SU-DHL-6 (cell line): ENCODE data around the gene PCDH18.
A peak's percentile ranks its signal among the peaks of the same experiment; 100 is the strongest.
"Not testable (repeated sequence)": the region's sequence is repeated elsewhere in the genome, so short reads cannot be mapped to it uniquely, and the experiment has no call there.

ENCODE experiments used
- H2AFZ ChIP-seq: fragments of 200-600 bp; sonication (generic); 2 replicates; pipeline ENCODE4 v1.6.1; 2014; ENCODE audit warnings: low read depth, mild to moderate bottlenecking, moderate library complexity, mixed read lengths, antibody characterized with exemption, low read length; ENCODE audit not compliant: severe bottlenecking
- H3F3A ChIP-seq: fragments of 200-600 bp; shearing (Covaris generic); 2 replicates; pipeline ENCODE4 v1.6.0; 2016; ENCODE audit warnings: antibody characterized with exemption, mild to moderate bottlenecking; ENCODE audit not compliant: insufficient read depth
- H3K27ac ChIP-seq: fragments of 200-600 bp; sonication (generic); 2 replicates; pipeline ENCODE4 v1.5.1; 2016; ENCODE audit warnings: low read depth, mild to moderate bottlenecking, low read length, moderate library complexity, mixed read lengths
- H3K27me3 ChIP-seq: fragments of 200-600 bp; sonication (generic), shearing (Covaris generic); 2 replicates; pipeline ENCODE4 v1.6.0; 2014; ENCODE audit warnings: mild to moderate bottlenecking, low read length
- H3K36me3 ChIP-seq: fragments of 200-600 bp; sonication (generic); 2 replicates; pipeline ENCODE4 v1.6.1; 2014; ENCODE audit warnings: mild to moderate bottlenecking, low read length, mixed read lengths
- H3K4me2 ChIP-seq: fragments of 300-600, 200-600 bp; shearing (Covaris generic), sonication (generic); 2 replicates; pipeline ENCODE4 v1.6.0; 2014; ENCODE audit warnings: low read length, low read depth, mild to moderate bottlenecking; ENCODE audit not compliant: poor library complexity, severe bottlenecking
- H3K4me3 ChIP-seq: fragments of 200-600 bp; sonication (generic); 2 replicates; pipeline ENCODE4 v1.5.1; 2014; ENCODE audit warnings: antibody characterized with exemption, low read length, mild to moderate bottlenecking, mixed read lengths; ENCODE audit not compliant: insufficient read depth, poor library complexity, severe bottlenecking
- H3K79me2 ChIP-seq: fragments of 200-600 bp; sonication (generic); 2 replicates; pipeline ENCODE4 v1.6.1; 2014; ENCODE audit warnings: mild to moderate bottlenecking, low read length, moderate library complexity; ENCODE audit not compliant: insufficient read depth
- H3K9ac ChIP-seq: fragments of 200-600 bp; sonication (generic); 2 replicates; pipeline ENCODE4 v1.7.0; 2014; ENCODE audit warnings: mild to moderate bottlenecking, low read length
- H3K9me2 ChIP-seq: fragments of 200-600 bp; sonication (generic); replicated peaks from 2 replicates; pipeline ENCODE4 v1.6.1; 2014; ENCODE audit warnings: low read length; ENCODE audit not compliant: insufficient read depth
- H3K9me3 ChIP-seq: fragments of 200-600 bp; sonication (generic); 2 replicates; pipeline ENCODE4 v1.6.1; 2014; ENCODE audit warnings: low read length, mixed read lengths; ENCODE audit not compliant: insufficient read depth
- H4K20me1 ChIP-seq: fragments of 200-600 bp; sonication (generic); 2 replicates; pipeline ENCODE4 v1.6.1; 2014; ENCODE audit warnings: low read depth, mild to moderate bottlenecking, antibody characterized with exemption, low read length, moderate library complexity, mixed read lengths
- CTCF ChIP-seq: fragments of 200-600 bp; sonication (generic); IDR thresholded peaks from one replicate; pipeline ENCODE4 v1.5.1; 2017; ENCODE audit warnings: antibody characterized with exemption, mild to moderate bottlenecking, low read length, moderate library complexity; ENCODE audit not compliant: insufficient read depth, poor library complexity, severe bottlenecking
- EZH2phosphoT487 ChIP-seq: fragments of 200-600 bp; sonication (generic), shearing (Covaris generic); conservative IDR thresholded peaks from 2 replicates; pipeline ENCODE4 v1.6.1; 2018; ENCODE audit warnings: mild to moderate bottlenecking, antibody characterized with exemption, low read length, moderate library complexity, mixed read lengths

Gene PCDH18

DNA sequence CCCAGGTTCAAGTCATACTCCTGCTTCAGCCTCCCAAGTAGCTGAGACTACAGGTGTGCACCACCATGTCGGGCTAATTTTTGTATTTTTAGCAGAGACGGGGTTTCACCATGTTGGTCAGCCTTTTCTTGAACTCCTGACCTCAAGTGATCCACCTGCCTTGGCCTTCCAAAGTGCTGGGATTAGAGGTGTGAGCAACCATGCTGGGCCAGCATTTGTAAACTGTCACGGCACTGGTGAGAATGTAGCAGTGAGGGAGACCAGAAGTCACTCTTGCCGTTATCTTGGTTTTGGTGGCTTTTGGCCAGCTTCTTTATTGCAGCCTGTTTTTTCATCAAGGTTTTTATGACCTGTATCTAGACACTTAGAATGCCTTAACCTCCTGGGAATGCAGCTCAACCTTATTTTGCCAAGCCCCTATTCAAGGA lies 22.4 kb downstream of the PCDH18 start:
- Histone ChIP-seq H3K79me2 (no peaks in the 10 kb centered on the region), H3K27ac (no peak overlapping the region), H3K9me2 (no peaks in the 10 kb centered on the region), H3K9ac (no peak overlapping the region), H3K36me3 (no peaks in the 10 kb centered on the region), H3F3A (no peaks in the 10 kb centered on the region), H3K27me3 (no peaks in the 10 kb centered on the region), H3K9me3 (no peaks in the 10 kb centered on the region), H2AFZ (no peak overlapping the region), H3K4me2 (no peak overlapping the region), H3K4me3 (no peak overlapping the region), H4K20me1 (no peaks in the 10 kb centered on the region)
- TF ChIP-seq EZH2phosphoT487 = no peak

DNA sequence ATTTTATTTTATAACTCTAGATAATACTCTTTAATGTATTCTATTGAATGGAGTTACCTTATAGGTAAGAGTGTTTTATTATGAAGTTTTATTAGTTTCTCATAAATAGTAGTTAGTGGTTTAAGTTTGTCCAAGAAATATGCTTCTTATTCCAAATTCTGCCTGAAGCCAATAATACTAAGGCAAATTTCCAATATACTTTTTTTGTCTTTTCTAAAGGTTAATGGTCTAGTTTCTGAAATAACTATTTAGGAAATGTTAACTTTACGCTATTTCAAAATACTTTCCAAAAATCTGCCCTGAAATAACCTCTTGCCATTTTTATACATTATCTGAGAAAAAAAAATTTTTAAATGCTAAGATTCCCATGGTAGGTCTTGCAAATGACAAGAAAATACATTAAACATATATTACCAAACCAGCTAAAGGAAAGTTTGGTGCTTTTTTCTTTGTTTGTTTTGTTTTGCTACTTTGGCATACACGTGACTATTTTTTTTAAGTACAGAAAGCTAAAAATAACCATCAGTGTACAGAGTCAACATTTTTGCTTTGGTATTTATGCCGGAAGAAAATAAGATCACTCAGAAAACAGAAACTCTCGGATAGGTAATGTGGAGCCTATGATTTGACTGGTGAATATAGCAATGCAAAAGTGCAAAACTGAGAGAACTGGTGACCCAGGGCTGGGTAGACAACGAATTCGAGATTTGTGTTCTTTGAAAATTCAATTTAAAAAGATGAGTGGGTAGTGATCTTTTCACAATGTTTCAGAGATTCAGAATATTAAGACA lies 29.8 kb downstream of the PCDH18 start:
- H3K79me2 ChIP-seq = no peaks in the 10 kb centered on the region
- peak overlapping the region; percentile 15 for H3K4me2 ChIP-seq
- no peak overlapping the region for H3K9ac ChIP-seq
- no peak overlapping the region for H3K27ac ChIP-seq
- H3K27me3 ChIP-seq = no peaks in the 10 kb centered on the region
- H2AFZ ChIP-seq = peak overlapping the region; percentile 24
- no peaks in the 10 kb centered on the region for H3K9me2 ChIP-seq
- H4K20me1 ChIP-seq = no peaks in the 10 kb centered on the region
- no peaks in the 10 kb centered on the region for H3K9me3 ChIP-seq
- no peak overlapping the region for H3K4me3 ChIP-seq
- no peaks in the 10 kb centered on the region for H3F3A ChIP-seq
- TF ChIP-seq EZH2phosphoT487 (no peak), CTCF (no peak)
- no peaks in the 10 kb centered on the region for H3K36me3 ChIP-seq

DNA sequence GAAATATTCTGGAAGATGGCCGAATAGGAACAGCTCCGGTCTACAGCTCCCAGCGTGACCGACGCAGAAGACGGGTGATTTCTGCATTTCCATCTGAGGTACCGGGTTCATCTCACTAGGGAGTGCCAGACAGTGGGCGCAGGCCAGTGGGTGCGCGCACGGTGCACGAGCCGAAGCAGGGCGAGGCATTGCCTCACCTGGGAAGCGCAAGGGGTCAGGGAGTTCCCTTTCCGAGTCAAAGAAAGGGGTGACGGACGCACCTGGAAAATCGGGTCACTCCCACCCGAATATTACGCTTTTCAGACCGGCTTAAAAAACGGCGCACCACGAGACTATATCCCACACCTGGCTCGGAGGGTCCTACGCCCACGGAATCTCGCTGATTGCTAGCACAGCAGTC lies 36.0 kb downstream of the PCDH18 start:
- H2AFZ ChIP-seq, H3K4me3 ChIP-seq, H3K9me2 ChIP-seq, H3K4me2 ChIP-seq, H3K27ac ChIP-seq, H3K9me3 ChIP-seq, H3K36me3 ChIP-seq, H3K9ac ChIP-seq, H3F3A ChIP-seq, H4K20me1 ChIP-seq, H3K27me3 ChIP-seq, H3K79me2 ChIP-seq: not testable (repeated sequence)

DNA sequence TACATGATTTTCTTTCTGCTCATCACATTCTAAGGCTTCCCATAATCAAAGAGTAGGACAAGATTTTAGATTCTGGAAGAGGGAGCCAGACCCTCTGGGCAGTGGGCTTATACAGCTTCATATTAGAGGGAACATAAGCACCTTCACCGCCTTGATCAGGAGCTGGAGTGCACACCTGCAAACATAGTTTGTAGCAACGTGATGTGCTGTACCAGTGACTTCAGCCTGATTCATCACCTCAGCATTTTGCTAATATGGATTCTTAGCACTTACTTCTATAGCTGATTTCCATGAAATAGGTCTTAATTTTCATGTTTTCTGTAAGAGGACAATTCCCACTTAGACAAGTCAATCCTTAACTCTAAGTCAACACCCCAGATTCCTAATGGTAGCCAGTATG lies 36.7 kb downstream of the PCDH18 start:
- H4K20me1 ChIP-seq = no peaks in the 10 kb centered on the region
- H3F3A ChIP-seq = no peaks in the 10 kb centered on the region
- no peak overlapping the region for H2AFZ ChIP-seq
- H3K27ac ChIP-seq = no peak overlapping the region
- no peak overlapping the region for H3K9ac ChIP-seq
- H3K79me2 ChIP-seq = no peaks in the 10 kb centered on the region
- no peaks in the 10 kb centered on the region for H3K9me2 ChIP-seq
- H3K9me3 ChIP-seq = no peaks in the 10 kb centered on the region
- H3K36me3 ChIP-seq = no peaks in the 10 kb centered on the region
- no peaks in the 10 kb centered on the region for H3K27me3 ChIP-seq
- H3K4me3 ChIP-seq = no peak overlapping the region
- no peak overlapping the region for H3K4me2 ChIP-seq
- TF ChIP-seq CTCF = no peak
- TF ChIP-seq EZH2phosphoT487 = no peak

- H3K27me3 ChIP-seq, H2AFZ ChIP-seq, H3F3A ChIP-seq, H3K9me2 ChIP-seq, H3K4me2 ChIP-seq, H3K4me3 ChIP-seq, H3K9ac ChIP-seq, H3K9me3 ChIP-seq, H4K20me1 ChIP-seq, H3K36me3 ChIP-seq, H3K27ac ChIP-seq, H3K79me2 ChIP-seq: not testable (repeated sequence)
Measured at GRCh38 chr4:137483313-137483959, 48.9 kb downstream of the PCDH18 start.

DNA sequence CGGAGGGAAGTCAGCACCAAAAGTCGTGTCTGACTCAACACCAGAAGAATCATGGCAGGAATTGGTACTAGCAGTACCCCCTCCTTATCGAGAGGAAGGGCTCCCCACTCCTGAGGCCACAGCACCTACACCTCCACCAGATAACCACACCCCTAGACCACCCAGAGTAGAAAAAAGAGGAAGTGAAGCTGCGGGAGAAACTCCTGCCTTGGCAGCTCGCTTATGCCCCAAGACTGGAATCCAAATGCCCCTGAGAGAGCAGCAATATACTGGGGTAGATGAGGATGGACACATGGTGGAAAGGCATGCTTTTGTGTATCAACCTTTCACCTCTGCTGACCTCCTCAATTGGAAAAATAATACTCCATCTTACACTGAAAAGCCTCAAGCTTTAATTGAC lies 52.6 kb downstream of the PCDH18 start:
- not testable (repeated sequence) for H4K20me1 ChIP-seq, H3K27me3 ChIP-seq, H3K79me2 ChIP-seq, H3F3A ChIP-seq, H2AFZ ChIP-seq, H3K36me3 ChIP-seq, H3K27ac ChIP-seq, H3K9me2 ChIP-seq, H3K9me3 ChIP-seq, H3K4me3 ChIP-seq, H3K4me2 ChIP-seq, H3K9ac ChIP-seq
